SJSA1 (cell line): ENCODE results near the gene ZNF28. TPM values are rescaled to one million over a fixed set of nuclear protein-coding genes. Genes with fewer than 3 reads are reported as not detected.
"Not testable (repeated sequence)": the region's sequence is repeated elsewhere in the genome, so short reads cannot be mapped to it uniquely, and the experiment has no call there.

Experiments
- DNase-seq, 2 experiments: peaks; one replicate each; pipeline ENCODE4 v3.0.0-alpha.2; 2015 to 2020; ENCODE audit warnings: low spot score in 2 of 2, low read depth in 1 of 2
- H3K27ac ChIP-seq: fragments of 250-450 bp; sonication (Bioruptor Pico); 2 replicates; pipeline ENCODE4 v1.5.1; 2020; ENCODE audit warnings: mild to moderate bottlenecking, moderate library complexity
- H3K27me3 ChIP-seq: fragments of 250-450 bp; sonication (Bioruptor Pico); replicated peaks from 2 replicates; pipeline ENCODE4 v1.5.1; 2020; ENCODE audit warnings: mild to moderate bottlenecking, moderate library complexity
- H3K36me3 ChIP-seq: fragments of 250-450 bp; sonication (Bioruptor Pico); 2 replicates; pipeline ENCODE4 v1.5.1; 2020; ENCODE audit warnings: mild to moderate bottlenecking
- H3K4me1 ChIP-seq: fragments of 250-450 bp; sonication (Bioruptor Pico); replicated peaks from 2 replicates; pipeline ENCODE4 v1.6.1; 2021; ENCODE audit warnings: mild to moderate bottlenecking
- H3K4me3 ChIP-seq: fragments of 250-450 bp; sonication (Bioruptor Pico); 2 replicates; pipeline ENCODE4 v1.5.1; 2020; ENCODE audit warnings: mild to moderate bottlenecking
- H3K9me3 ChIP-seq: fragments of 250-450 bp; sonication (Bioruptor Pico); replicated peaks from 2 replicates; pipeline ENCODE4 v1.5.1; 2020; ENCODE audit warnings: mild to moderate bottlenecking
- total RNA-seq: library from RNA; depleted of rRNA; stranded (reverse); fragments of >200 nt; shearing (Covaris generic); gene quantifications from 2 replicates; pipeline ENCODE4 v1.2.3, GENCODE V29; 2014; rRNA removed

ZNF28 gene
- 12.9 and 29.1 TPM in 2 replicates for total RNA-seq

- H3K4me3 ChIP-seq: peak within 1 kb of the TSS; percentile 37
- not testable (repeated sequence) for H3K36me3 ChIP-seq, H3K9me3 ChIP-seq, H3K27ac ChIP-seq, H3K4me1 ChIP-seq, H3K27me3 ChIP-seq
- peak; percentile 30 to 69 for DNase-seq
Observed at GRCh38 chr19:52821204-52821960, at the start of gene ZNF28. ZNF28 (minus strand) TSS chr19:52821633; CDS start chr19:52817958, 3,675 bp downstream.

GRCh38 chr19:52868031-52868430, 46.6 kb upstream of the ZNF28 start:
- not testable (repeated sequence) for H3K27me3 ChIP-seq, H3K27ac ChIP-seq, H3K4me3 ChIP-seq, H3K4me1 ChIP-seq, H3K9me3 ChIP-seq, DNase-seq, H3K36me3 ChIP-seq

GRCh38 chr19:52857378-52858191, 36.2 kb upstream of the ZNF28 start, which contains the start of gene ZNF468:
ZNF468 (minus strand) TSS chr19:52857619; CDS start chr19:52854272, 3,347 bp downstream.
- not testable (repeated sequence) for H3K9me3 ChIP-seq, H3K4me1 ChIP-seq, H3K27me3 ChIP-seq, H3K36me3 ChIP-seq
- 0 out of 2 replicates have a peak within 1 kb of the TSS, but pooled peaks have one; percentile 34 for H3K27ac ChIP-seq
- peak; percentile 65 to 66 for DNase-seq
- peak within 1 kb of the TSS; percentile 45 for H3K4me3 ChIP-seq

GRCh38 chr19:52856540-52857377, 35.3 kb upstream of the ZNF28 start:
- H3K4me3 ChIP-seq: peak overlapping the region; percentile 45
- 0 out of 2 replicates have a peak overlapping the region, but pooled peaks have one; percentile 34 for H3K27ac ChIP-seq
- H3K27me3 ChIP-seq: not testable (repeated sequence)

GRCh38 chr19:52847352-52847751, 25.9 kb upstream of the ZNF28 start:
- DNase-seq, H3K27ac ChIP-seq, H3K4me3 ChIP-seq, H3K9me3 ChIP-seq, H3K4me1 ChIP-seq, H3K27me3 ChIP-seq: not testable (repeated sequence)
- H3K36me3 ChIP-seq: peaks cover 74% of the 10 kb centered on the region

More at GRCh38 chr19:52856540-52857377, 35.3 kb upstream of the ZNF28 start:
- not testable (repeated sequence) for H3K9me3 ChIP-seq, H3K4me1 ChIP-seq
- DNase-seq: peak in 1 of 2 experiments; percentile 6
- H3K36me3 ChIP-seq: peaks cover 14% of the 10 kb centered on the region

DNA sequence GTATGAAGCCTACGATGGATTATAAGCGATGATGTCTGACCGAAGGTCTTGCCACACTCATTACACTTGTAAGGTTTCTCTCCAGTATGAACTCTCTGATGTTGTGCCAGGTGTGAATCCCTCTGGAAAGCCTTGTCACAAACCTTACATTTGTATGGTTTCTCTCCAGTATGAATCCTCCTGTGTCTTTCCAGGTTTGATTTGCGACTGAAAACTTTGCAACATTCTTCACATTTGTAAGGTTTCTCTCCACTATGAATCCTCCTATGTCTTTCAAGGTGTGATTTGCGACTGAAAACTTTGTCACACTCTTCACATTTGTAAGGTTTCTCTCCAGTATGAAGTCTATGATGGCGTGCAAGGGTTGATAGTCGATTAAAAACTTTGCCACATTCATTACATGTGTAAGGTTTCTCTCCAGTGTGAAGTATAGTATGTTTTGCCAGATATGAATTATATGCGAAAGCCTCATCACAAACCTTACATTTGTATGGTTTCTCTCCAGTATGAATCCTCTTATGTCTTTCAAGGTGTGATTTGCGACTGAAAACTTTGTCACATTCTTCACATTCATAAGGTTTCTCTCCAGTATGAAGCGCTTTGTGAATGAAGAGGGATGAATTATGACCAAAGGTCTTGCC, 19.5 kb upstream of the ZNF28 start:
- H3K27ac ChIP-seq, H3K9me3 ChIP-seq, H3K27me3 ChIP-seq, H3K4me3 ChIP-seq, H3K4me1 ChIP-seq, DNase-seq: not testable (repeated sequence)
- H3K36me3 ChIP-seq: peaks cover 75% of the 10 kb centered on the region

GRCh38 chr19:52834289-52834688, 12.9 kb upstream of the ZNF28 start:
- H3K36me3 ChIP-seq: peaks cover 12% of the 10 kb centered on the region
- H3K4me1 ChIP-seq, DNase-seq, H3K27ac ChIP-seq, H3K9me3 ChIP-seq, H3K27me3 ChIP-seq, H3K4me3 ChIP-seq: not testable (repeated sequence)

DNA sequence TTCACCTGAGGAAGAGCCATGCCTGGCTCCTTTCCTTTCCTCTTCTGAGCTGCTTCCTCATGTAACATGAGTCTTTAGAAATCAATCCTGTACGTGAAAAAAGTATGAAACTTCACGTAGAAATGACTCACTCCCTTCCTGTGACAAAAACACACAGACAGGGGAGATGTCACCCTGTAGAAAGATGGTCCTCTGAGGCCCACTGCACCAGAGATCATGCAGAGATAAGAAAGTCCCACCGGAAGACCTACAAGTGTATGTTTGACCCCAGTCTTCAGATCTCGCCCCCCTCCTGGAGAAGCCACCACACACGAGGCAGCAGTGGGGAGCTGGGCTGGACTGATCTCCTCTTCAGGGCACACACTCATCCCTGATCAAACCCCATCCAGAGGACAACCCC, 12.1 kb upstream of the ZNF28 start:
- H3K9me3 ChIP-seq, H3K27me3 ChIP-seq, H3K36me3 ChIP-seq, H3K4me3 ChIP-seq, DNase-seq, H3K27ac ChIP-seq, H3K4me1 ChIP-seq: not testable (repeated sequence)

- not testable (repeated sequence) for H3K27me3 ChIP-seq, H3K36me3 ChIP-seq, DNase-seq, H3K27ac ChIP-seq, H3K4me1 ChIP-seq, H3K9me3 ChIP-seq, H3K4me3 ChIP-seq
Observed at GRCh38 chr19:52829866-52830265, 8.4 kb upstream of the ZNF28 start.

GRCh38 chr19:52825765-52826164, 4.3 kb upstream of the ZNF28 start:
- no peak overlapping the region for H3K4me3 ChIP-seq
- no peaks in the 10 kb centered on the region for H3K9me3 ChIP-seq
- no peaks in the 10 kb centered on the region for H3K36me3 ChIP-seq
- no peak for DNase-seq
- no peaks in the 10 kb centered on the region for H3K4me1 ChIP-seq
- no peak overlapping the region for H3K27ac ChIP-seq
- no peaks in the 10 kb centered on the region for H3K27me3 ChIP-seq

GRCh38 chr19:52823676-52824075, 2.2 kb upstream of the ZNF28 start:
- Histone ChIP-seq H3K4me1 (no peaks in the 10 kb centered on the region), H3K4me3 (no peak overlapping the region), H3K27me3 (no peaks in the 10 kb centered on the region), H3K36me3 (no peaks in the 10 kb centered on the region), H3K27ac (no peak overlapping the region), H3K9me3 (no peaks in the 10 kb centered on the region)
- no peak for DNase-seq

GRCh38 chr19:52820472-52821203, 795 bp downstream of the ZNF28 start:
- H3K9me3 ChIP-seq, H3K27ac ChIP-seq, H3K4me1 ChIP-seq, H3K27me3 ChIP-seq: not testable (repeated sequence)
- DNase-seq: peak in 1 of 2 experiments; percentile 20
- peak overlapping the region; percentile 37 for H3K4me3 ChIP-seq
- peaks cover 14% of the 10 kb centered on the region for H3K36me3 ChIP-seq

- Histone ChIP-seq H3K9me3 (no peaks in the 10 kb centered on the region), H3K4me1 (no peaks in the 10 kb centered on the region), H3K27me3 (no peaks in the 10 kb centered on the region), H3K36me3 (peaks cover 35% of the 10 kb centered on the region), H3K4me3 (no peak overlapping the region), H3K27ac (no peak overlapping the region)
- no peak for DNase-seq
Observed at GRCh38 chr19:52809801-52810200, 11.6 kb downstream of the ZNF28 start.
